A549 (cell line): ENCODE data around the gene OSBPL3. TPM values are rescaled to one million over a fixed set of nuclear protein-coding genes. Genes with fewer than 3 reads are reported as not detected.

Experiments
- polyA plus RNA-seq, 4 experiments: library from polyadenylated mRNA; depleted of rRNA in 3 of 4; stranded (reverse); fragments of >200 nt; fragmentation: RNase III in 1 of 4; extraction: RNeasy Plus Mini Kit Qiagen cat#74134 plus additional on column Dnase treatment in 1 of 4; gene quantifications; 2 replicates in 3 of 4; 3 replicates in 1 of 4; pipeline ENCODE4 v1.2.3, GENCODE V29; 2011 to 2017

The OSBPL3 gene
- polyA plus RNA-seq, 2 of the 4 experiments (the other 2 are of a cell fraction), result 10.9 to 17.4 TPM

Other genes with a start within 250 kb of the OSBPL3 start
- gene GSDME, start 222.7 kb downstream of the OSBPL3 start, polyA plus RNA-seq (2011; rRNA removed), result 55.9 and 57.5 TPM in 2 replicates
- gene GSDME, start 222.7 kb downstream of the OSBPL3 start, polyA plus RNA-seq (2017; fragmentation: RNase III; extraction: RNeasy Plus Mini Kit Qiagen cat#74134 plus additional on column Dnase treatment), result 50.9 to 51.9 TPM (median 51.0 TPM) in 3 replicates
- gene CYCS, start 145.1 kb upstream of the OSBPL3 start, polyA plus RNA-seq (2011; rRNA removed), result 196 and 235 TPM in 2 replicates
- 253 to 304 TPM (median 256 TPM) in 3 replicates for gene CYCS, start 145.1 kb upstream of the OSBPL3 start, polyA plus RNA-seq (2017; fragmentation: RNase III; extraction: RNeasy Plus Mini Kit Qiagen cat#74134 plus additional on column Dnase treatment)
- not detected in 2 replicates for gene NPVF, start 248.3 kb upstream of the OSBPL3 start, polyA plus RNA-seq (2011; rRNA removed)
- not detected in 3 replicates for gene NPVF, start 248.3 kb upstream of the OSBPL3 start, polyA plus RNA-seq (2017; fragmentation: RNase III; extraction: RNeasy Plus Mini Kit Qiagen cat#74134 plus additional on column Dnase treatment)